ENCODE measurements around the gene KIRREL3. TPM values are rescaled to one million over a fixed set of nuclear protein-coding genes. Genes with fewer than 3 reads are reported as not detected.

Gene KIRREL3
- total and polyA plus RNA-seq, 9 of the 15 experiments (the other 6 are each of a cell fraction or from before 2014, with no cell fraction given): 0.04 to 0.10 TPM; not detected in 7

DNA sequence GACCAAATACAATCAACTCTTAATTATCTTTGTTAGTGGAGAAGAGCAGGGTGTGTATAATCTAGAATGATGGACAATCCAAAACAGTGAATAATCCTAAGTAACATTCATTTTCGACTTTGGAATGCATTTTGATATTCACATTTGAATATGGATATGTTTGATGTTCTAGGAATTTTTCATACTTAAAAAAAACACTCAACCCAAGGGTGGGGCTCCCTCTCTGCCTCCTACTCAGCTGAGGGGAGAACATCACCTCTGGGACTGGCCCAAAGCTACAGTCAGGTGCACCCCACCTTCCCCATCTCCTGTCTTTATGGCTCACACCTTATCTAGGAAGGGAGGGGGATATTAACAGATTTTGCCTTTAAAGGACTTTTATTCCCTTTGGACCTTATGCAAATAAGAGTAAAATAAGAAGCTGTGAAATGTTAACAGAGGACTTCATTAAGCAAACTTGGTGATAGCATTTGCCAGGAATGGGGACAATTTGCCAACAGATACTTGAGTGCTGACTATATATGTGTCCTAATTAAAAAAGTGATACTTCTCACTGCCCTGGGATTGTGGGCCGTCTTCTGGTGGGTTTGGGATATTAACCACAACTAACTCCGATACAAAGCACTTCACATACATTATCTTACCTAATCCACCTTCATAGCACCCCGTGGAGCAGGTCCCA lies 458.1 kb downstream of the KIRREL3 start:
- Histone ChIP-seq H3K27ac (ENCODE audit: extremely low read depth, low read depth, low read length) (no peak overlapping the region), H3K9me1 (ENCODE audit: control insufficient read depth, insufficient read depth, low read length) (no peaks in the 10 kb centered on the region), H3K4me1 (replicated peaks in 1 of 2; ENCODE audit: control insufficient read depth in 2 of 2, insufficient read depth in 2 of 2, low read length in 2 of 2) (no peaks in the 10 kb centered on the region), H3K4me3 (no peak overlapping the region), H3K9ac (ENCODE audit: insufficient read depth in 1 of 2, low read depth in 2 of 2, low read length in 2 of 2) (no peak overlapping the region), H3K4me2 (ENCODE audit: insufficient read depth, low read length) (no peak overlapping the region), H3K36me3 (ENCODE audit: control insufficient read depth, insufficient read depth, low read length) (no peaks in the 10 kb centered on the region), H4K20me1 (replicated peaks; ENCODE audit: control insufficient read depth, insufficient read depth, low read length) (no peaks in the 10 kb centered on the region), H3K9me3 (replicated peaks; ENCODE audit: control insufficient read depth, insufficient read depth, low read depth, low read length) (no peaks in the 10 kb centered on the region), H3K79me2 (ENCODE audit: control insufficient read depth, insufficient read depth, low read length) (no peaks in the 10 kb centered on the region), H2AFZ (ENCODE audit: low read depth, low read length) (no peak overlapping the region), H3K27me3 (ENCODE audit: control insufficient read depth in 2 of 2, insufficient read depth in 2 of 2, low read length in 2 of 2) (peaks cover 2 to 54% of the 10 kb centered on the region in 2 experiments; a peak in 3 of 5 replicates)
- CTCF ChIA-PET (ENCODE audit: low intra/inter-chr PET ratio): no interaction called here
- in situ Hi-C loops (cut with MboI) (no loop called here), intact Hi-C loops (cut with micrococcal nuclease) (no loop called here)
- DNase-seq (ENCODE audit: extremely low read depth in 1 of 4, low spot score in 3 of 4) (no peak), ATAC-seq (no peak), FAIRE-seq (no peak)
- BruUV-seq (replicated peaks): no TSS peak
- TF ChIP-seq HINFP (tag; conservative IDR thresholded peaks at IDR 0.05; ENCODE audit: low read depth): no peak
- no peak for TF ChIP-seq KLF1 (tag; IDR thresholded peaks at IDR 0.05)
- no peak for TF ChIP-seq YBX1 (IDR thresholded peaks at IDR 0.05)
- TF ChIP-seq, protein P1, sequence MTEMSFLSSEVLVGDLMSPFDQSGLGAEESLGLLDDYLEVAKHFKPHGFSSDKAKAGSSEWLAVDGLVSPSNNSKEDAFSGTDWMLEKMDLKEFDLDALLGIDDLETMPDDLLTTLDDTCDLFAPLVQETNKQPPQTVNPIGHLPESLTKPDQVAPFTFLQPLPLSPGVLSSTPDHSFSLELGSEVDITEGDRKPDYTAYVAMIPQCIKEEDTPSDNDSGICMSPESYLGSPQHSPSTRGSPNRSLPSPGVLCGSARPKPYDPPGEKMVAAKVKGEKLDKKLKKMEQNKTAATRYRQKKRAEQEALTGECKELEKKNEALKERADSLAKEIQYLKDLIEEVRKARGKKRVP (CRISPR knock-in tag; IDR thresholded peaks at IDR 0.05): no peak
- 0% methylated on average over 4 of the region's 4 CpGs for WGBS (ENCODE audit: insufficient coverage, low coverage, missing lambda C conversion rate)
- POLR2A ChIA-PET: interaction anchor here (1.2 kb wide), 1 partner anchor 10 kb away, joined by 3 read pairs; no protein-coding TSS in a partner anchor

Measured in K562 (cell line).